Frontal cortex (tissue), 4 donors: ENCODE results near the gene RASA1. TPM values are rescaled to one million over a fixed set of nuclear protein-coding genes. Genes with fewer than 3 reads are reported as not detected.

ENCODE experiments used
- DNase-seq, 2 donors: peaks; one replicate each; pipeline ENCODE4 v3.0.0; 2012; ENCODE audit warnings: low spot score in 2 of 2
- FAIRE-seq: peaks from 2 replicates; lab custom pipeline; 2012; peaks lifted over from hg19 to GRCh38; lab: Jason Lieb, UNC
- total RNA-seq: library from RNA; depleted of rRNA; stranded (reverse); fragments of >200 nt; gene quantifications from one replicate; pipeline ENCODE4 v1.2.3, GENCODE V29; 2014
- donor health status: control.
- donor health status: control.
- donor health status: control.

RASA1 gene
- total RNA-seq, 1 donor from 2014 or later, result 51.0 TPM

- FAIRE-seq, result no peak
- DNase-seq, result no peak
These were observed 80.2 kb downstream of the RASA1 start for GRCh38 chr5:87347841-87348240.

- FAIRE-seq (no peak), DNase-seq (no peak)
These were observed 86.8 kb downstream of the RASA1 start for GRCh38 chr5:87354496-87354895.

GRCh38 chr5:87359106-87359505 lies 91.4 kb downstream of the RASA1 start:
- FAIRE-seq, result no peak
- DNase-seq, result no peak

- DNase-seq (no peak), FAIRE-seq (no peak)
These were observed 92.4 kb downstream of the RASA1 start for GRCh38 chr5:87360132-87360531.

GRCh38 chr5:87361031-87361445 lies 93.4 kb downstream of the RASA1 start:
- no peak for FAIRE-seq
- DNase-seq, result no peak

GRCh38 chr5:87361536-87362213 lies 94.0 kb downstream of the RASA1 start:
- DNase-seq (no peak), FAIRE-seq (no peak)

GRCh38 chr5:87367243-87367642 lies 99.6 kb downstream of the RASA1 start:
- no peak for DNase-seq
- FAIRE-seq, result no peak

- FAIRE-seq, result peak; percentile 8
- no peak for DNase-seq
These were observed 100.9 kb downstream of the RASA1 start for GRCh38 chr5:87368601-87369000.

- peak; percentile 47 for FAIRE-seq
- no peak for DNase-seq
These were observed 101.7 kb downstream of the RASA1 start for GRCh38 chr5:87369431-87369830.

GRCh38 chr5:87372705-87373104 lies 105.0 kb downstream of the RASA1 start:
- FAIRE-seq (no peak), DNase-seq (no peak)

GRCh38 chr5:87382224-87382623 lies 114.5 kb downstream of the RASA1 start:
- FAIRE-seq (no peak), DNase-seq (no peak)

- DNase-seq (no peak), FAIRE-seq (no peak)
These were observed 115.5 kb downstream of the RASA1 start for GRCh38 chr5:87383216-87383615.

GRCh38 chr5:87385802-87386201 lies 118.1 kb downstream of the RASA1 start:
- DNase-seq (no peak), FAIRE-seq (no peak)

GRCh38 chr5:87388129-87388528 lies 120.4 kb downstream of the RASA1 start:
- DNase-seq (no peak), FAIRE-seq (no peak)

- FAIRE-seq (no peak), DNase-seq (no peak)
These were observed 121.8 kb downstream of the RASA1 start for GRCh38 chr5:87389296-87390034.

GRCh38 chr5:87390075-87390474 lies 122.4 kb downstream of the RASA1 start:
- FAIRE-seq, result no peak
- no peak for DNase-seq

GRCh38 chr5:87390576-87391199 lies 123.0 kb downstream of the RASA1 start:
- DNase-seq (no peak), FAIRE-seq (no peak)

GRCh38 chr5:87392170-87392569 lies 124.5 kb downstream of the RASA1 start:
- FAIRE-seq (no peak), DNase-seq (no peak)

- DNase-seq, result no peak
- FAIRE-seq, result no peak
These were observed 125.1 kb downstream of the RASA1 start for GRCh38 chr5:87392801-87393200.

- no peak for FAIRE-seq
- DNase-seq, result no peak
These were observed 125.6 kb downstream of the RASA1 start for GRCh38 chr5:87393331-87393730.
